Subcutaneous abdominal adipose tissue (tissue), 5 donors: ENCODE results near the gene COL28A1.

Experiments used
- H3K27ac ChIP-seq: one replicate; pipeline ENCODE4 v1.7.0; 2013; ENCODE audit warnings: low read depth, mild to moderate bottlenecking, inconsistent platforms, low read length, moderate library complexity
- H3K27me3 ChIP-seq, 5 donors: one replicate each; pipeline ENCODE4 v1.7.0; 2013; ENCODE audit warnings: low read length in 5 of 5, inconsistent platforms in 1 of 5; ENCODE audit not compliant: control insufficient read depth in 5 of 5, insufficient read depth in 4 of 5
- H3K36me3 ChIP-seq, 5 donors: one replicate each; pipeline ENCODE4 v1.7.0; 2013; ENCODE audit warnings: low read length in 5 of 5; ENCODE audit not compliant: control insufficient read depth in 5 of 5, insufficient read depth in 5 of 5
- H3K4me1 ChIP-seq, 5 donors: one replicate each; pipeline ENCODE4 v1.7.0; 2013; ENCODE audit warnings: low read length in 5 of 5, mild to moderate bottlenecking in 3 of 5, moderate library complexity in 1 of 5; ENCODE audit not compliant: control insufficient read depth in 5 of 5, insufficient read depth in 5 of 5
- H3K4me3 ChIP-seq, 5 donors: one replicate each; pipeline ENCODE4 v1.7.0; 2013; ENCODE audit warnings: low read length in 5 of 5, low read depth in 1 of 5
- H3K9ac ChIP-seq, 5 donors: one replicate each; pipeline ENCODE4 v1.7.0; 2013; ENCODE audit warnings: low read length in 5 of 5, mild to moderate bottlenecking in 4 of 5, moderate library complexity in 3 of 5
- H3K9me3 ChIP-seq, 5 donors: one replicate each; pipeline ENCODE4 v1.7.0; 2013; ENCODE audit warnings: low read length in 5 of 5; ENCODE audit not compliant: control insufficient read depth in 5 of 5
- donor health status: healthy.
- donor health status: healthy.
- donor health status: healthy.
- donor health status: healthy.
- donor health status: healthy.

COL28A1 gene

GRCh38 chr7:7510794-7511193, 24.9 kb downstream of the COL28A1 start:
- Histone ChIP-seq H3K9me3 (no peaks in the 10 kb centered on the region), H3K27ac (no peak overlapping the region), H3K4me1 (peaks cover 0 to 5% (median 0%) of the 10 kb centered on the region in 5 donors), H3K4me3 (no peak overlapping the region), H3K9ac (no peak overlapping the region), H3K27me3 (no peaks in the 10 kb centered on the region), H3K36me3 (no peaks in the 10 kb centered on the region)

GRCh38 chr7:7505915-7506314, 29.8 kb downstream of the COL28A1 start:
- H3K27me3 ChIP-seq: no peaks in the 10 kb centered on the region
- peak overlapping the region in 1 of 5 donors; percentile 2 for H3K9ac ChIP-seq
- H3K27ac ChIP-seq: no peak overlapping the region
- H3K9me3 ChIP-seq: no peaks in the 10 kb centered on the region
- no peaks in the 10 kb centered on the region for H3K36me3 ChIP-seq
- H3K4me3 ChIP-seq: no peak overlapping the region
- peaks cover 0 to 7% (median 0%) of the 10 kb centered on the region in 5 donors for H3K4me1 ChIP-seq

- H3K27me3 ChIP-seq: no peaks in the 10 kb centered on the region
- H3K9me3 ChIP-seq: no peaks in the 10 kb centered on the region
- no peak overlapping the region for H3K27ac ChIP-seq
- no peak overlapping the region for H3K4me3 ChIP-seq
- H3K4me1 ChIP-seq: peaks cover 0 to 7% (median 0%) of the 10 kb centered on the region in 5 donors
- no peak overlapping the region for H3K9ac ChIP-seq
- H3K36me3 ChIP-seq: no peaks in the 10 kb centered on the region
Measured at GRCh38 chr7:7504910-7505704, 30.6 kb downstream of the COL28A1 start.

- H3K9ac ChIP-seq: no peak overlapping the region
- H3K36me3 ChIP-seq: no peaks in the 10 kb centered on the region
- H3K27me3 ChIP-seq: no peaks in the 10 kb centered on the region
- no peak overlapping the region for H3K4me3 ChIP-seq
- no peak overlapping the region for H3K27ac ChIP-seq
- H3K9me3 ChIP-seq: no peaks in the 10 kb centered on the region
- no peaks in the 10 kb centered on the region for H3K4me1 ChIP-seq
Measured at GRCh38 chr7:7499892-7500291, 35.8 kb downstream of the COL28A1 start.

GRCh38 chr7:7498856-7499255, 36.8 kb downstream of the COL28A1 start:
- no peak overlapping the region for H3K9ac ChIP-seq
- H3K36me3 ChIP-seq: no peaks in the 10 kb centered on the region
- H3K4me1 ChIP-seq: no peaks in the 10 kb centered on the region
- no peak overlapping the region for H3K4me3 ChIP-seq
- H3K9me3 ChIP-seq: no peaks in the 10 kb centered on the region
- H3K27ac ChIP-seq: no peak overlapping the region
- no peaks in the 10 kb centered on the region for H3K27me3 ChIP-seq

GRCh38 chr7:7496311-7496710, 39.4 kb downstream of the COL28A1 start:
- no peak overlapping the region for H3K27ac ChIP-seq
- no peaks in the 10 kb centered on the region for H3K9me3 ChIP-seq
- no peaks in the 10 kb centered on the region for H3K27me3 ChIP-seq

GRCh38 chr7:7495171-7495570, 40.5 kb downstream of the COL28A1 start:
- Histone ChIP-seq H3K4me3 (no peak overlapping the region), H3K27me3 (no peaks in the 10 kb centered on the region), H3K9me3 (no peaks in the 10 kb centered on the region), H3K27ac (no peak overlapping the region), H3K9ac (no peak overlapping the region), H3K4me1 (no peaks in the 10 kb centered on the region), H3K36me3 (no peaks in the 10 kb centered on the region)

More at GRCh38 chr7:7496311-7496710, 39.4 kb downstream of the COL28A1 start:
- H3K4me3 ChIP-seq: no peak overlapping the region
- no peaks in the 10 kb centered on the region for H3K4me1 ChIP-seq
- no peak overlapping the region for H3K9ac ChIP-seq
- H3K36me3 ChIP-seq: no peaks in the 10 kb centered on the region

GRCh38 chr7:7491044-7491443, 44.6 kb downstream of the COL28A1 start:
- H3K27ac ChIP-seq: no peak overlapping the region
- peaks cover 0 to 3% (median 0%) of the 10 kb centered on the region in 5 donors for H3K4me1 ChIP-seq
- no peaks in the 10 kb centered on the region for H3K36me3 ChIP-seq
- H3K4me3 ChIP-seq: no peak overlapping the region
- peaks cover 0 to 8% (median 4%) of the 10 kb centered on the region in 5 donors for H3K9me3 ChIP-seq
- no peak overlapping the region for H3K9ac ChIP-seq
- no peaks in the 10 kb centered on the region for H3K27me3 ChIP-seq

- H3K4me1 ChIP-seq: peaks cover 0 to 3% (median 0%) of the 10 kb centered on the region in 5 donors
- H3K9ac ChIP-seq: no peak overlapping the region
- peaks cover 0 to 8% (median 4%) of the 10 kb centered on the region in 5 donors for H3K9me3 ChIP-seq
- no peaks in the 10 kb centered on the region for H3K27me3 ChIP-seq
- no peak overlapping the region for H3K27ac ChIP-seq
- no peaks in the 10 kb centered on the region for H3K36me3 ChIP-seq
- no peak overlapping the region for H3K4me3 ChIP-seq
Measured at GRCh38 chr7:7490003-7490402, 45.7 kb downstream of the COL28A1 start.

GRCh38 chr7:7489546-7489945, 46.1 kb downstream of the COL28A1 start:
- H3K27ac ChIP-seq: no peak overlapping the region
- peaks cover 0 to 11% (median 4%) of the 10 kb centered on the region in 5 donors for H3K9me3 ChIP-seq
- no peaks in the 10 kb centered on the region for H3K27me3 ChIP-seq
- no peak overlapping the region for H3K4me3 ChIP-seq
- H3K9ac ChIP-seq: no peak overlapping the region
- no peaks in the 10 kb centered on the region for H3K36me3 ChIP-seq
- peaks cover 0 to 3% (median 0%) of the 10 kb centered on the region in 5 donors for H3K4me1 ChIP-seq
